ENCODE results near the gene OR6Q1.

DNA sequence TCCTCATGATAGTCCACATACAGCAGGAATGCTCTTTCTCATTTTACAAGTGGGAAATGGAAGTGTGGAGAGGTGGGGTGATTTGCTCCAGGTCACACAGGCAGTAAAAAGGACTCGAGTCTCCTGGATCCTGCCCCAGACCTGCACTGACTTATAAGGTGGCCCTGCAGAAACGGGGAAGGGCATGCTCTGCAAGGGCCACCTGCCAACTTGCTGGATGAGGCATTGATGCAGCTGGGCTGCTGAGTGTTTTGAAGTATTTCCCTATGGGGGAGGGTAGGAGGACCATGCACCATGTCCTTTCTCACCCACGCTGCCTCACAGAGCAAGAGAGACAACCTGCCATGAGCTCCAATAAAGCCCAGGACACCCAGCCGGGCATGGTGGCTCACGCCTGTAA is 36.9 kb downstream of the OR6Q1 start:
- TF ChIP-seq, protein P1, sequence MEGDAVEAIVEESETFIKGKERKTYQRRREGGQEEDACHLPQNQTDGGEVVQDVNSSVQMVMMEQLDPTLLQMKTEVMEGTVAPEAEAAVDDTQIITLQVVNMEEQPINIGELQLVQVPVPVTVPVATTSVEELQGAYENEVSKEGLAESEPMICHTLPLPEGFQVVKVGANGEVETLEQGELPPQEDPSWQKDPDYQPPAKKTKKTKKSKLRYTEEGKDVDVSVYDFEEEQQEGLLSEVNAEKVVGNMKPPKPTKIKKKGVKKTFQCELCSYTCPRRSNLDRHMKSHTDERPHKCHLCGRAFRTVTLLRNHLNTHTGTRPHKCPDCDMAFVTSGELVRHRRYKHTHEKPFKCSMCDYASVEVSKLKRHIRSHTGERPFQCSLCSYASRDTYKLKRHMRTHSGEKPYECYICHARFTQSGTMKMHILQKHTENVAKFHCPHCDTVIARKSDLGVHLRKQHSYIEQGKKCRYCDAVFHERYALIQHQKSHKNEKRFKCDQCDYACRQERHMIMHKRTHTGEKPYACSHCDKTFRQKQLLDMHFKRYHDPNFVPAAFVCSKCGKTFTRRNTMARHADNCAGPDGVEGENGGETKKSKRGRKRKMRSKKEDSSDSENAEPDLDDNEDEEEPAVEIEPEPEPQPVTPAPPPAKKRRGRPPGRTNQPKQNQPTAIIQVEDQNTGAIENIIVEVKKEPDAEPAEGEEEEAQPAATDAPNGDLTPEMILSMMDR (optimal IDR thresholded peaks at IDR 0.05 in 1 of 3, IDR thresholded peaks at IDR 0.05 in 1 of 3, conservative IDR thresholded peaks at IDR 0.05 in 1 of 3; ENCODE audit: extremely low read depth in 1 of 3, insufficient read depth in 2 of 3, low read length in 3 of 3): no peak
- TF ChIP-seq EZH2 (IDR thresholded peaks at IDR 0.05; ENCODE audit: low read length): no peak

All from keratinocyte (primary cell).